Endothelial cell of umbilical vein (primary cell): ENCODE results near the gene TRIP13. TPM values are rescaled to one million over a fixed set of nuclear protein-coding genes. Genes with fewer than 3 reads are reported as not detected.

Experiments
- BruUV-seq: library from RNA; stranded (reverse); fragments of 400-500 nt; replicated peaks from 2 replicates; lab custom pipeline; 2021; lab: Mats Ljungman, UMichigan
- CTCF ChIA-PET: fragments of 300-600, 350-600 bp; sonication (Branson Sonifier 250); formaldehyde crosslinking; loops from one replicate; lab custom pipeline; 2021; ENCODE audit warnings: antibody characterized with exemption, inconsistent platforms; lab: Charles Lee
- POLR2A ChIA-PET: fragments of 300-600, 350-600 bp; sonication (Branson Sonifier 250); formaldehyde crosslinking; loops from one replicate; lab custom pipeline; 2021; ENCODE audit warnings: antibody characterized with exemption, inconsistent platforms; lab: Charles Lee
- DNase-seq: peaks from one replicate; pipeline ENCODE4 v3.0.0-alpha.2; 2011; ENCODE audit warnings: low read depth, low spot score
- FAIRE-seq: peaks from 2 replicates; lab custom pipeline; 2011; peaks lifted over from hg19 to GRCh38; lab: Jason Lieb, UNC
- H2AFZ ChIP-seq: 2 replicates; pipeline ENCODE4 v1.6.0; 2012; ENCODE audit warnings: low read depth, low read length, control low read depth, inconsistent platforms
- H3K27ac ChIP-seq: 2 replicates; pipeline ENCODE4 v1.5.1; 2011; ENCODE audit warnings: low read depth, mild to moderate bottlenecking, control low read depth, low read length, moderate library complexity; ENCODE audit not compliant: insufficient read depth
- H3K27me3 ChIP-seq, 2 experiments: 2 replicates each; pipeline versions ENCODE4 v1.6.0 to v1.6.1; 2011; ENCODE audit warnings: low read length in 2 of 2, mixed read lengths in 1 of 2; ENCODE audit not compliant: control insufficient read depth in 2 of 2, insufficient read depth in 2 of 2
- H3K36me3 ChIP-seq, 2 experiments: 2 replicates in 1 of 2; 3 replicates in 1 of 2; pipeline ENCODE4 v1.5.1; 2011; ENCODE audit warnings: low read length in 2 of 2, mild to moderate bottlenecking in 1 of 2, moderate library complexity in 1 of 2; ENCODE audit not compliant: control insufficient read depth in 2 of 2, insufficient read depth in 2 of 2; ENCODE audit errors: extremely low read depth in 1 of 2
- H3K4me1 ChIP-seq: 3 replicates; pipeline ENCODE4 v1.5.1; 2011; ENCODE audit warnings: mild to moderate bottlenecking, low read length; ENCODE audit not compliant: control insufficient read depth, insufficient read depth; ENCODE audit errors: extremely low read depth
- H3K4me2 ChIP-seq: 2 replicates; pipeline ENCODE4 v1.6.1; 2011; ENCODE audit warnings: low read length, control low read depth, mixed read lengths; ENCODE audit not compliant: insufficient read depth
- H3K4me3 ChIP-seq, 3 experiments: fragments of 200-600 bp in 1 of 3; sonication (generic), shearing (Covaris generic) in 1 of 3; replicated peaks in 1 of 3; 2 replicates each; pipeline ENCODE4 v1.5.1; 2011 to 2016; ENCODE audit warnings: control low read depth in 3 of 3, low read length in 3 of 3, mild to moderate bottlenecking in 2 of 3, inconsistent platforms in 1 of 3, low read depth in 1 of 3, moderate library complexity in 1 of 3; ENCODE audit not compliant: insufficient read depth in 1 of 3
- H3K79me2 ChIP-seq: 2 replicates; pipeline ENCODE4 v1.6.0; 2012; ENCODE audit warnings: low read length, inconsistent platforms; ENCODE audit not compliant: control insufficient read depth, insufficient read depth
- H3K9ac ChIP-seq: replicated peaks from 2 replicates; pipeline ENCODE3; 2011; ENCODE audit warnings: low read length, control low read depth; ENCODE audit not compliant: insufficient read depth; ENCODE audit errors: extremely low read depth
- H3K9me1 ChIP-seq: replicated peaks from 3 replicates; pipeline ENCODE4 v1.6.0; 2011; ENCODE audit warnings: mild to moderate bottlenecking, low read length; ENCODE audit not compliant: control insufficient read depth, insufficient read depth; ENCODE audit errors: extremely low read depth
- H3K9me3 ChIP-seq: replicated peaks from 2 replicates; pipeline ENCODE4 v1.5.1; 2012; ENCODE audit warnings: low read length, inconsistent platforms; ENCODE audit not compliant: control insufficient read depth, insufficient read depth
- H4K20me1 ChIP-seq: replicated peaks from 2 replicates; pipeline ENCODE3; 2011; ENCODE audit warnings: mild to moderate bottlenecking, low read length; ENCODE audit not compliant: control insufficient read depth, insufficient read depth; ENCODE audit errors: extremely low read depth
- CTCF ChIP-seq, 2 donors: IDR thresholded peaks; 1 replicate in 1 of 2; 2 replicates in 1 of 2; pipeline ENCODE4 v1.5.1; 2011; ENCODE audit warnings: low read length in 2 of 2, mild to moderate bottlenecking in 2 of 2, moderate library complexity in 2 of 2, control low read depth in 1 of 2, inconsistent platforms in 1 of 2, low read depth in 1 of 2; ENCODE audit not compliant: insufficient read depth in 1 of 2; ENCODE audit errors: extremely low read depth in 1 of 2
- EZH2 ChIP-seq: IDR thresholded peaks from 2 replicates; pipeline ENCODE4 v1.6.1; 2012; ENCODE audit warnings: borderline replicate concordance, low read depth, mild to moderate bottlenecking, moderate library complexity, low read length, inconsistent platforms; ENCODE audit not compliant: severe bottlenecking
- FOS ChIP-seq: IDR thresholded peaks from 2 replicates; pipeline ENCODE4 v1.6.1; 2011; ENCODE audit warnings: mild to moderate bottlenecking, low read length, moderate library complexity, borderline replicate concordance; ENCODE audit not compliant: insufficient read depth
- GATA2 ChIP-seq: IDR thresholded peaks from 2 replicates; pipeline ENCODE4 v1.7.0; 2011; ENCODE audit warnings: low read depth, mild to moderate bottlenecking, moderate library complexity, mixed read lengths, low read length; ENCODE audit not compliant: insufficient read length, insufficient read depth
- JUN ChIP-seq: IDR thresholded peaks from 2 replicates; pipeline ENCODE4 v1.6.1; 2011; ENCODE audit warnings: borderline replicate concordance, low read depth; ENCODE audit not compliant: insufficient read length, insufficient read depth
- MYC ChIP-seq: IDR thresholded peaks from one replicate; pipeline ENCODE4 v1.6.1; 2011; ENCODE audit warnings: mild to moderate bottlenecking, low read depth, low read length
- POLR2AphosphoS5 ChIP-seq: IDR thresholded peaks from 2 replicates; pipeline ENCODE4 v1.6.1; 2012; ENCODE audit warnings: low read depth, mild to moderate bottlenecking, control low read depth, low read length, moderate library complexity; ENCODE audit not compliant: insufficient read depth
- dilution Hi-C: fragments of 300-500 bp; cut with MboI; formaldehyde crosslinking; loops from one replicate; pipeline ENCODE4 v1.15.0; 2019; ENCODE audit warnings: low sequenced_read_pairs; ENCODE audit not compliant: extremely low pct_ligation_motif_present
- intact Hi-C: fragments of 100-400 bp; cut with micrococcal nuclease; formaldehyde crosslinking; loops from one replicate; pipeline ENCODE4 v1.10.0; 2022
- polyA plus RNA-seq, 4 experiments: library from polyadenylated mRNA; depleted of rRNA in 3 of 4; stranded (reverse) in 3 of 4; unstranded in 1 of 4; fragments of >200 nt; gene quantifications; 2 replicates each; pipeline versions ENCODE4 v1.2.1 to v1.2.3, GENCODE V29; 2011 to 2012; ENCODE audit warnings: missing spikeins in 1 of 4
- total RNA-seq: library from RNA; stranded (reverse); gene quantifications from 2 replicates; pipeline ENCODE4 v1.2.3, GENCODE V29; 2021
- TF ChIP-seq, protein P1 (sequence below): IDR thresholded peaks from 2 replicates; pipeline ENCODE4 v1.6.1; 2011; ENCODE audit not compliant: insufficient read depth, insufficient read length

Gene TRIP13
- total and polyA plus RNA-seq, 2 donors (not counting 3 experiments of a cell fraction or from before 2014, with no cell fraction given) = 17.4 to 39.0 TPM

GRCh38 chr5:966941-967340, 74.3 kb downstream of the TRIP13 start:
- H2AFZ ChIP-seq = no peak overlapping the region
- H3K27ac ChIP-seq = no peak overlapping the region
- no TSS peak for BruUV-seq
- dilution Hi-C loops (no loop called here), intact Hi-C loops (no loop called here)
- POLR2A ChIA-PET = no interaction called here
- H3K4me3 ChIP-seq = no peak overlapping the region
- H3K79me2 ChIP-seq = no peaks in the 10 kb centered on the region
- H3K27me3 ChIP-seq = peaks cover 15 to 26% of the 10 kb centered on the region in 2 experiments
- no peaks in the 10 kb centered on the region for H4K20me1 ChIP-seq
- H3K4me1 ChIP-seq = no peaks in the 10 kb centered on the region
- no peak overlapping the region for H3K9ac ChIP-seq
- no peaks in the 10 kb centered on the region for H3K9me3 ChIP-seq
- DNase-seq (no peak), FAIRE-seq (no peak)
- TF ChIP-seq FOS (no peak), MYC (no peak), EZH2 (no peak), POLR2AphosphoS5 (no peak), JUN (no peak), GATA2 (no peak), CTCF (IDR thresholded peaks at IDR 0.05; ENCODE audit: extremely low read depth in 1 of 2, insufficient read depth in 1 of 2, low read depth in 1 of 2, low read length in 2 of 2) (no peak)
- TF ChIP-seq, protein P1, sequence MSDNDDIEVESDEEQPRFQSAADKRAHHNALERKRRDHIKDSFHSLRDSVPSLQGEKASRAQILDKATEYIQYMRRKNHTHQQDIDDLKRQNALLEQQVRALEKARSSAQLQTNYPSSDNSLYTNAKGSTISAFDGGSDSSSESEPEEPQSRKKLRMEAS = no peak
- H3K36me3 ChIP-seq = no peaks in the 10 kb centered on the region
- CTCF ChIA-PET = interaction anchor here (0.6 kb wide), 1 partner anchor 16 kb away, joined by 3 read pairs; no protein-coding TSS in a partner anchor
- no peaks in the 10 kb centered on the region for H3K9me1 ChIP-seq
- H3K4me2 ChIP-seq = no peak overlapping the region

Other genes starting within 250 kb of the TRIP13 start
- gene TPPP, start 199.5 kb upstream of the TRIP13 start, total RNA-seq = 0.07 and 0.09 TPM in 2 replicates
- 0.04 and 0.08 TPM in 2 replicates for gene TPPP, start 199.5 kb upstream of the TRIP13 start, polyA plus RNA-seq
- not detected in 2 replicates for gene ZDHHC11B, start 108.2 kb upstream of the TRIP13 start, total RNA-seq
- not detected in 2 replicates for gene ZDHHC11B, start 108.2 kb upstream of the TRIP13 start, polyA plus RNA-seq
- gene ZDHHC11, start 41.9 kb upstream of the TRIP13 start, total RNA-seq = 2.1 and 4.4 TPM in 2 replicates
- gene ZDHHC11, start 41.9 kb upstream of the TRIP13 start, polyA plus RNA-seq = 0.35 and 1.3 TPM in 2 replicates
- 58.5 and 67.6 TPM in 2 replicates for gene BRD9, start 83 bp upstream of the TRIP13 start, total RNA-seq
- gene BRD9, start 83 bp upstream of the TRIP13 start, polyA plus RNA-seq = 14.7 and 17.6 TPM in 2 replicates
- gene NKD2, start 115.9 kb downstream of the TRIP13 start, total RNA-seq = not detected in 2 replicates
- gene NKD2, start 115.9 kb downstream of the TRIP13 start, polyA plus RNA-seq = 0.03 and 0.08 TPM in 2 replicates
- 28.7 and 38.8 TPM in 2 replicates for gene SLC12A7, start 219.2 kb downstream of the TRIP13 start, total RNA-seq
- 16.4 and 20.3 TPM in 2 replicates for gene SLC12A7, start 219.2 kb downstream of the TRIP13 start, polyA plus RNA-seq